GM21528 (cell line): Measurements from ENCODE around the gene CPXM1.
A peak's percentile ranks its signal among the peaks of the same experiment; 100 is the strongest.

Experiments used
- ATAC-seq: cut with Tn5 transposase; IDR thresholded peaks from one replicate; pipeline ENCODE4 v1.9.1; 2021; ENCODE audit warnings: mild to moderate bottlenecking, moderate library complexity; ENCODE audit not compliant: unreplicated experiment, low FRiP score

CPXM1 gene

DNA sequence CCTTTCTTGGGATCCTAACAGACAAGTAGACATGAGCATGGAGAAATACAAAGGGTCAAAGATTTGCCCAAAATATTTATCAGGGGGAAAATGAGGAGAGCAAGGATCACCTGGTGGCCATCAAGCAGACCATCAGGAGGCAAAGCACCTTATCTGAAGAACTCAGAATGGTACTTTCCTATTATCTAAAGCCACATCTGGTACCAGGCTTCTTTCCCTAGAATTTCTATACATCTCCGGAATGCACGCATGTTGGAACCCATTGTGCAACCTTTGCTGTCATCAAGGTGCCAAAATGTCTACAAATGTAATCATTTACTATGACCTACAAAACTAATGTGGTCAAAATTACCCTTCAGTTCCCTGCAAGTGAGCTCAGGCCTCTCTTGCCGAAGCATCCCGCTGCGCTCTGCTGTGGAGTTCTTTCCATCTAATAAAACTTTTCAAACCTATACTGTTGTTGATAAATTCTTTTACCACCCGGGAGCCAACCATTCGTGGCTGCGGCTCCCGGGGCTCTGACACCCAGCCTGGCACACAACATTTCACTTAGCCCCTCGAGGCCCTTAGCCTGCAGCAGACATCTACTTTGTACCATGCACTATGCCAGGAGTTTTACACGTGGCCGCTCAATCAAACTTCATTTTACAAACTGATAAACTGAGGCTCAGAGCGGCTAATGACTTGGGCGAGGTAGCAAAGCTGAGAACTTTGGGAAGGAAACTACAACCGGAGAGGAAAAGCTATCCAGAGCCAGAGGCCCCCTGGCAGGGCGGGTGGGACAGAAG is 3.8 kb upstream of the CPXM1 start:
- ATAC-seq: no peak

DNA sequence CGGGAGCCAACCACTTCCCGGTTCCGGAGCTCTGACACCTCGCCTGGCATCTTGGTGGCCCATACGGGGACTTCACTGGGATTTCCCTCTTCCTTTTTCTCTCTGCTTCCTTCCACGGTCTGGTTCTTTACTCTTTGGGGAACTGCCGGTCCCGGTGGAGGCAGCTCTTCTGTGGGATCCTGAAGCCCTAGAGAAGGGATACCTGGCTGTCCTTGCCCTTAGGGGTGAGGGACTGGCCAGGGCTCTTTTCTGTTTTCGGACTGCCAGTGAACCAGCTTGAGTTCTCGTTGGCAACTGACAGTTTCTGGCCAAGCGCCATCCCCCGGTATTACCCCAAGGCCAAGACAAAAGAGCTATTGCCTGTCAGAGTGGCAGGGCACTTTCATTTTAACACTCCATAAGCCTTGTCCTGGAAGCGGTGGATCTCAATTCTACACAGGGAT is 880 bp upstream of the CPXM1 start:
- peak; percentile 24 for ATAC-seq

DNA sequence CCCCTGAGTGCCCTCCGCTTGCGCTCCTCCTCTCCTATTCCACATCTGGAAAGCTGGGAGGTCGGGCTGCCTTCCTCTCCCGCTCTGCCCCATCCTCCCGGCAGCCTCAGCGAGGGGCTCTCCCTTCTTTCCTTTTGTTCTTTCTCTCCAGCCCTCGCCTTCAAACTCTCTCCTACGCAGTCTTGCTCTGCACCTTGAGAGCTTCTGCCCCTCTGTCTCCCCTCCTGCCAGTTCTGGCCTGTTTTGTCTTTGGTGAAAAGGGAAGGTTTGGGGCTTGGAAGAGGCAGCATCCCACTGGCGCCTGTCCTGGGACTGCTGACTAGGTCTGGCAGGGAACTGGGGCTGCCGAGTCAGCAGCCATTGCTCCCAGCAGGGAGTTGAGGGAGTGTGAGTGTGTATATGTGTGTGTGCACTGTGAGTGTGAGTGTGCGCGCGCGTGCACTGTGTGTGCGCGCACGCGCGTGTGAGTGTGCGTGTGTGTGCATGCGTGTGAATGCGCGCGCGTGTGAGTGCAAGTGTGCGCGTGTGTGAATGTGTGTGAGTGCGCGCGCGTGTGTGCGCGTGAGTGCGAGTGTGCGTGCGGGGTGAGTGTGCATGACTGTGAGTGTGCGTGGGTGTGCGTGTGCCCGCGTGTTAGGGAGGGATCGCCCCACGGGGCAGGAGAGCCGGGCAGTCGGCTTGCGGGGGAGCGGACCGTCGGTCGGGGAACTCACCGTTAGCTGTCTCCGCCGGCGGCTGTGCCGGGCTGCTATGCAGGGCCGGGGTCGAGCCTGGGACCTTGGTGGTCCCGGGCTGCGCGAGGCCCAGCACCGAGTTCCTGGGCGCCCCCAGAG is 523 bp downstream of the CPXM1 start:
- ATAC-seq: no peak

DNA sequence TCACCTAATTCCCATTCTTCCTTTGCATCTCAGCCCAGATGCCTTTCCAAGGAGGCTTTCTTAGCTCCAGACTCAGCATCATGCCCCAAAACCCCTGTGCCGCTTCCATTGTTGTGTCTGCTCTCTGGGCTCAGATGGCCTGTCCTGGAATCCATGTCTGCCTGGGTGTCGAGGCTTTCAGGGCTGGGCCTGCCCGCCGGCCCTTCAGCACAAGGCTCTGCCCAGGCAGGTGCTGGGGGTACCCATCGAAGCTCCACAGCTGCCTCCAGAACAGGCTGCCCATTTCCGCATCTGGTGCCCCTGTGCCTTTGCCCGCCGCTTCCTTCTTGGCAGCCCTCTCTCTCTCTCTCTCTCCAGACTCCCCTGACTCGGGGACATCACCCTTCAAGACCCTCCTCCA is 1.2 kb downstream of the CPXM1 start:
- ATAC-seq: no peak

DNA sequence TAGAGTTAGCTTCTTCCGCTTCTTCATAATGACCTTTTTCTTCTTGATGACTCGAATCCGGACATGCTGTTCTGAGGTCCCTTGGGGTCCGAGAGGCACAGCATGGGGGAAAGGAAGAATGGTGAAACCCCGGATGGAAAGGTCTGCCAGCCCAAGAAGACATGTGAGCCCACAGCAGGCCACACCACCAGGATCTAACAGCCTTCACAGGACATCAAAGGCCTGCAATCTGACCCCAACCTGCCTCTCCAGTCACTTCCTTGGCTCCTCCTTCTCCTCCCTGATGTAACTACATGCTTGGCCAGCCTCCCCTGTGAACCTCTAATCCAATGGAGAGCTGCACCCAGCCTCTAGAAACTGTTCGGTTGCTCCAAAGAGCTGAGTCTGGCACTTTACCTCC is 1.6 kb downstream of the CPXM1 start:
- ATAC-seq: no peak

DNA sequence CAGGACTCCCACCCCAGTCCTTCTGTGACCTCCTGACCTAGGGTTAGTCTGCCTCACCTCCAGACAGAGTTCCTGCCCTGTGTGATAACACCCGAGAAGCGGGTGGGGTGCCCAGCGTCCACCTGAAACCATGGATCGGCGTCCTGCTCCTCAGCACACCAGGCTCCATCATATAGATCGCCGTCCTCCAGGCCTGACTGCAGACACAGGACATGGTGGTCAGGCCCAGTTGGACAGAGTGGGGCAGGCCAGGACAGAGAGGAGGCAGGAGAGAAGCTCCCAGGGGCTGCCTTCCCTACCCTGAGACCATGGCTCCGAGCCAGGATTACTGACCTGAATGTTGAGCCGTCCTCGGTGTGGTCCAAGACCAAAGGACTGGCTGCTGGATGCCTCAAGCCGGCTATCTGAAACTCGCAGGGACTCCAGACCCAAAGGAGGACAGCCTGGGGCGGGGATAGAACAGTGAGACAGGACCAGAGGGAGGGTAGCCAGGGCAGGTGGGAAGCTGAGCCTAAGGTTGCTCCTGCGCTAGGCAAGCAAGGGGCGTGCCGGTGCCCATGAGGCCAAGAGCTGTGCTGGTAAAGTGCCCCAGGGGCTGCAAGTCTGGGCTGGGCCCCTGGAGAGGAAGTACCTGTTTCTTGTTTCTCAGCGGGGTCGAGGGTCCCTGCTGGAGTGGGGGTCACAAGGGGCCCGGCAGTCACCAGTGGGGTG is 2.2 kb downstream of the CPXM1 start:
- ATAC-seq: no peak

DNA sequence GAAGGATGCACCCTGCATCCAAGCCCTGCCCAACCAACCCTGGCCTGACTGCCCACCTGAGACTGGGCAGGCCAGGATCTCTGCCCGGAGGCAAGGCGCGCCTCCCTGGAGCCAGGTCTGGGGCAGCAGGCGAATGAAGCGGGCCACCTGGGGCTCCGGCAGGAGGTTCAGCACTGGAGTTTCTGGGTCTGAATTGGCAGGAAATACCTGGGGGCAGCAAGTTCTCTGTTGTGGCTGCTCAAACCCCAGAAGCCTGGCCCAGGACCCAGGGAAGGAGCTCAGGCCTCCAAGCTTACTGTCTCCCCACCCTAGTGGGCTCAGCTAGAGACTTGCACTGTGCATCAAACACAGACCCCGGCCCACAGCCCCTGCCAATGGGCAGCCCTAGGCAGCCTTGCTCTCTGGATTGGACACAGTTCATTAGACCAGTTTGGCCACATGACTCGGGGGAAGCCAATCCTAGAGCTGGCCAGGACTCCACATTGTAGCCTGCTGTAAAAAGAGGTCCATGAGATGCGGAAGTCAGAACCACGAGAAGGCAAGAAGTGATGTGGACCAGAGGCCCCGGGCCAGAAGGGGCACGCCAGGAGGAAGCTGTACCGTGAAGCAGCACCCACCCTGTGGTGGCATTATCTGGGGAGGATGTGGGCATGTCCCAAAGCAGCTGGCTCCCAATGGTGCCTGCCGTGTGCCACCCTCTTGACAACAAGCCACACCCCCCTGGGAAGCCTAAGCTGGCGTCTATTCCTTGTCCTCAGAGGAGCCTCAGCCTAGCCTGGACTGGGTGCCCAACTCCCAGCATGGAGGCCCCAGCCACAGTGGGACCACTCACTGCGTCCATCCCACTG is 3.1 kb downstream of the CPXM1 start:
- ATAC-seq: no peak

DNA sequence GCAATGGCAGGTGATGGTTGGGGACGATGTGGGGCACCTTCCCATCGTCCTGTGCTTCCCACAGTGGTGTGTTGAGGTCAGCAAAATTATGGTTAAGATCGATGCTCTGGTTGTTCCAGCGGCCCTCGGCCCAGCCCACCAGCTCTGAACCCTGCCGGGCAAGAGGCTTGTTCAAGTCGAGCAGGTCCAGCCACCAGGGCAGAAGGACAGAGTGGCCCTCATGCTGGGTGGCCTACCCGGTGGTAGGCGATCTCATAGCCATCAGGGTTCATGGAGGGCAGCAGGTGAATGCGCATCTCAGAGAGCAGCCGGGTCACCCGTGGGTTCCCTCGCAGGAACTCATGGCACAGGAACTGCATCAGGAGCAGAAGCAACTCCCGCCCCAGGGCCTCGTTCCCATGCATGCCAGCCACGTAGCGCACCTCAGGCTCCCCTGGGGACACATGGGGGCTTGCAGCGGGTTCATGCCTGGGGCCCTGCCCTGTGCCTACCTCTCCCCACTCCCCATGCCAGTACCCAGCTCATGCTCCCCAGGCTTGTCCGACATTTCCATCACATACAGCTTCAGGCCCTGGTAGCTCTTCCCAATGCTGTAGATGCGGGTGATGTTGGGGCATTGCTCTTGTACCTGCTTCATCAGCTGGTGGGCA is 4.3 kb downstream of the CPXM1 start:
- ATAC-seq: no peak

DNA sequence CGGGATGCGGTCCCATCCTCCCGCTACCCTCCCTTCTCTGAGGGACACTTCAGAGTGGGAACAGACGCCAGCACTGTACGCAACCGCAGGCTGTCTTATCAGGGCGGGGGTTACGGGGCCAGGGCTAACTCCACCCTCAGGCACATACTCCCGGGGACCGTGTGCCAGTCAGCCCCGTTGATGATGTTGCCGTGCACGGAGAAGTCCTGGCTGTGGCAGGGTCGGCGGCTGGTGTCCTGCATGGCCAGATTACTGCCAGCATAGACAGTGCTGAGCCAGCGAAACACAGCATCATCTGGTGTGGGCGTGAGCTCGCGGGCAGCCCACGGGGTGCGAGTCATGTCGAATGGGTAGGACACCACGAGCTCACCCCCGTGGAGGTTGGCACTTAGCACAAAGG is 5.0 kb downstream of the CPXM1 start:
- ATAC-seq: no peak

DNA sequence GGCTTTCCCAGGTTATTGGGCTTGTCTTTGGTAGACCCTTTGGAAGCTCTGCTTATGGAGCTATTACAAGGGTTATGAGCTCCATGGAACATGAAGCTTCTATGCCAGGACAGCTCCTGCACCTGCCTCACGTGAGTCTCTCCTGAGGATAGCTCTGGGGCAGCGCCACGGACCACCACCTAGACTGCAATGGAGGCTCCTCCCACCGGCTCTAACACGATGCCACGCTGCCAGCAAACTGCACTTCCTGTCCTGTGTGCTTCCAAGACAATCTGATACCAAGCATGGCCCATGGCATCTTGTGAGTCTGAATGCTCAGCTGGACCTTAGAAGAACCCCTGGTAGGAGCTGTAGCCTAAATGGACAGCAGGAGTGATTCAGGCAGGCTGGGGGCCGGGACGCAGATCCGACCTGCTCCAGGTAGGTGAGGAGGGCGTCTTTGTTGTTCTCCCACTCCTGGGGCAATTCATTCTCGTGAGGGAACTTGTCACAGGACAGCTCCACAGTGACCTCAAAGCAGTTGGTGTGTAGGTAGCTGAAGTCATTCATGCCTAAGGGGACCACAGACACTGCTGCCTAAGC is 5.5 kb downstream of the CPXM1 start:
- no peak for ATAC-seq

DNA sequence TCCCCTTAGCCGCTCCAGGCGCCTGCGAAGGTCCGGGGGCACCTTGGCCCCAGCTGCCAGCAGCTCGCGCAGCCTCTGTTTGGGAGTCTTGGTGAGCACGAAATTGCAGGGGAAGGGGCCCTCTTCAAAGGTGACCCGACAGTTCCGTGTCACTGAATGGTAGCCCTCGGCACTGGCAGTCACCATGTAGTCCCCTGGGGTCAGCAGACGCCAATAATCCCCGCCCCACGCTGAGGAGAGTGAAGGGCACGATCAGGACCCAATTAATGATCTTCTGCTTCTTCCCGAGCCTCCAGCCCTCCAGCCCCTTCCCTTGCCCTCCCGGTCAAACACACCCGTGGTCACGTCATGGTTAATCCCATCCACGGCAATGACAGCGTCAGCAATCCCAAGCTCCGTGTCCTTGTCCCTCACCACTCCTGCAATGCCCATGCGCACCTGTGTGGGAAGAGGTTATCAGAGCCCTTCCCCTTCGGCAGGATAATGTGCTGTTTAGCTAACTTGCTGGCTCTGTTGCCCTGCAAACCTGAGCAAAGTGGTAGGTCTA is 6.2 kb downstream of the CPXM1 start:
- ATAC-seq: no peak

DNA sequence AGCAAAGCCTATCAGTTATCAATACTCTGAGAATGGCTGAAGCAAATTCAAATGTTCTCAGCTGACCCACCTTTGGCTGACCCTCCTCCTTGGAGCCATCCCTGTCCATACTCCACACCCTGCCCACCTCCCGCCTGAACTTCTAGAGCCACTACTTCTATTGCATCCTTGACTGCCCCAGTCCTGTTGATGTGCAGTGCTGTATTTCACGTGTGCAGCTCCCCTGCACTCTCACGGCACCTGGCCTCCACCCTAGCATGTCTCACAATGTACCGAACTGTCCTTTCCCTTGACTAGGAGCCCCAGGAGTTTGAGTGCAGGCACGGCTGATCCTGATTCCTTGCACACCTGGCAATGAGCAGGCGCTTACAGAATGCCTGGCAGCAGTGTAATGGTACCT is 7.0 kb downstream of the CPXM1 start:
- ATAC-seq: no peak

DNA sequence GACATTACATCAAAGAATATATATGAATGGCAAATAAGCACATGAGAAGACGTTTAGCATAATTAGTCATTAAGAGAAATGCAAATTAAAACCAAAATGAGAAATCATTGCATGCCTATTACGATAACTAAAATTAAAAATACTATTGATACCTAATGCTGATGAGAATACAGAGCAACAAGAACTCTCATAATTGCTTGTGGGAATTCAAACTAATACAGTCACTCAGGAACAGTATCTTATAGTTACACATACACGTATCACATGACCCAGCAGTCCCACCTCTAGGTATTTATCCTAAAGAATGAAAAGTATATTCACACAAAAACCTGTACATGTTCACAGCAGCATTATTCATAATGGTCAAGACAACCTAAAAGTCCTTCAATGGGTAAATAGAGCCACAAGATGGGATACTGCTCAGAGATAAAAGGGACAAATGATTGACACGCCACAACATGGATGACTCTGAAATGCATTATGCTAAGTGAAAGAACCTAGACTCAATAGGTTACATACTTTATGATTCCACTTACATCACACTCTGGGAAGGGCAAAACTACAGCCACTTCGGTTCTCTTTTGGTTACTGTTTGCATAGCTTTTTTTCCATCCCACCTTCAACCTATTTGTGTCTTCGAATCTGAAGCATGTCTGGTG is 16.4 kb downstream of the CPXM1 start:
- no peak for ATAC-seq

DNA sequence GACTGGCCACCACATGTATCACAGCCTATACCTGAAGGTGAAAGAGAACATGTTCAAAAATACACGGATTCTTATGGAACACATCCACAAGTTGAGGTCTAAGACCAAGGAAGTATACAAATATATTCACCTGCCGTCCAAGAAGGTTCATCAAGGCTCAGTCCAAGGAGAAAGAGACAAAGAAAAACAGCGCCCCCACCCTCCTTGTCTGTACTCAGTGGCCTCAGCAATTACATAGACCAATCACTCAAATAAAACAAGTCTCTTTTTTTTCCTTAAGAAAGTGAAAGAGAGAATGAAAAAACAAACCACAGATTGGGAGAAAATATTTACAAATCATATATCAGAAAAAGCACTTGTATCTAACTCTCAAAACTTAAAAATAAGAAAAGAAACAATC is 19.5 kb downstream of the CPXM1 start:
- no peak for ATAC-seq

DNA sequence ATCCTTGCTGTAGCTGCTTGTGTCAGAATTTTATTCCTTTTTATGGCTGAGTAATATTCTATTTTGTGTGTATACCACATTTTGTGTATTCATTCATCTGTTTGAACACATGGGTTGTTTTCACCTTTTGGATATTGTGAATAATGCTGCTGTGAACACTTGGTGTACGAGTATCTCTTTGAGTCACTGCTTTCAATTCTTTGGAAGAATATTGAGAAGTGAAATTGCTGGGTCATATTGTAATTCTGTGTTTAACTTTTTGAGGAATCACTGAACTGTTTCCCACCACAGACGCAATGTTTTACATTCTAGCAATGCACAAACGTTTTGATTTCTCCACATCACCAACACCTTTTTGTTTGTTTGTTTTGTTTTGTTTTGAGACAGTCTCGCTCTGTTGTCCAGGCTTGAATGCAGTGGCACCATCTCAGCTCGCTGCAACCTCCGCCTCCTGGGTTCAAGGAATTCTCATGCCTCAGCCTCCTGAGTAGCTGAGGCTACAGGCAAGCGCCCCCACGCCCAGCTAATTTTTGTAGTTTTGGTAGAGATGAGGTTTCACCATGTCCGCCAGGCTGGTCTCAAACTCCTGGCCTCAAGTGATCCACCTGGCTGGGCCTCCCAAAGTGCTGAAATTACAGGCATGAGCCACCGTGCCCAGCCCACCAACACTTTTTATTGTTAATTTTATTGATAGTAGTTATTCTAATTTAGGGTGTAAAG is 21.7 kb downstream of the CPXM1 start:
- ATAC-seq: no peak

DNA sequence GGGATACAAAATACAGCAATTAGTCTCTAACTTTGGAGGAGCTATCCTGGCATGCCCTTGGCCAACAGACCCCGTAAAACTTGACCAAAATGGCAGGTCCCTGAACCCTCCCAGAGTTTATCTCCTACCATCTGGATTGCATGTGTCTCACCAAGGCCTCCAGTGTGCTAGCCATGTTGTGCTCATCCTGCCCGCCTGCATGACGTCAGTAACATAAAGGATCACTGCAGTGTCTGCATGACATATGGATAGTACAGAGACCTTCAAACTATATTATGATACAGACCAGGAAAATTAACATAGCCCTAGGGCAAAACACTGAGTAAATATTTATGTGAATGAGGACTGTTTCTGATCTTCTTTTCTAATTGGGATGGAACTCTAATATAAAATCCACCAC is 25.3 kb downstream of the CPXM1 start:
- ATAC-seq: no peak

DNA sequence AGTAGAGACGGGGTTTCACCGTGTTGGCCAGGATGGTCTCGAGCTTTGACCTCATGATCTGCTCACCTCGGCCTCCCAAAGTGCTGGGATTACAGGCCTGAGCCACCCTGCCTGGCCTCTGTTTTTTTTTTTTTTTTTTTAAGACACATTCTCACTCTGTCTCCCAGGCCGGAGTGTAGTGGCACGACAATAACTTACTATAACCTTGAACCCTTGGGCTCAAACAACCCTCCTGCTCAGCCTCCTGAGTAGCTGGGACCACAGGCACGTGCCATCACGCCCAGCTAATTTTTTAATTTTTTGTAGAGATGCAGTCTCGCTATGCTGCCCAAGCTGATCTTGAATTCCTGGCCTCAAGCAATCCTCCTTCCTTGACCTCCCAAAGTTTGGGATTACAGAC is 26.6 kb downstream of the CPXM1 start:
- no peak for ATAC-seq

DNA sequence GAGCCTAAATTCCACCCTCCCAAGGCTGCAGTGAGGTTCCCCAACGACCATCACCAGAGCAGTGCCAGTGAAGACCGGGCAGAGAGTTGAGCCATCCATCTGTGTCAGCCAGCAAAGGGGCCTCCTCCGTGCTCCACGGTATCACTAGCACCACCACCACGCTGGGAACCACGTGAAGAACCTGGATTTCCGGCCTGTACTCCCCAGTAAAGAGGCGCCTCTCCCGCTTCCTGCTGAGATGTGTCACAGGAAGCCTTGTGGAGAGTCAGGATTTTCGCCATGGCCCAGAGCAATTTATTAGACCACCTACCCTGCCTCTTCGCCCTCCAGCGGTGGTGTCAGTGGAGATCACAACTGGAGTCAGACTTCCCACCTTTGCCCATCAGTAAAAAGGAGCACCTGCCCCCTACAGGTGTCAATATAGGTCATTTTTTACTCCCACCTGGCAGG is 28.8 kb downstream of the CPXM1 start:
- ATAC-seq: no peak
